Measurements from ENCODE around the gene PIP5KL1.

- no peak for TF ChIP-seq CTCF (conservative IDR thresholded peaks at IDR 0.05; ENCODE audit: low read length)
- TF ChIP-seq EZH2phosphoT487 (IDR thresholded peaks at IDR 0.05; ENCODE audit: borderline replicate concordance), result no peak
These were observed 41.0 kb upstream of the PIP5KL1 start for GRCh38 chr9:127971357-127972235.
